GM10248 (cell line): ENCODE results near the gene PPL.

ENCODE experiments used
- CTCF ChIA-PET: fragments of 300-600 bp; sonication (Branson Sonifier 250); formaldehyde crosslinking; extraction: SDS; loops from one replicate; lab custom pipeline; 2021; ENCODE audit warnings: antibody characterized with exemption; lab: Yijun Ruan, JAX
- POLR2A ChIA-PET: fragments of 350-650 bp; sonication (Branson Sonifier 250); formaldehyde crosslinking; extraction: SDS; loops from one replicate; lab custom pipeline; 2020; ENCODE audit warnings: antibody characterized with exemption; lab: Yijun Ruan, JAX
- DNase-seq: peaks from one replicate; pipeline ENCODE4 v3.0.0; 2012; ENCODE audit errors: extremely low spot score
- TF ChIP-seq, protein P1 (sequence below): IDR thresholded peaks from 2 replicates; pipeline ENCODE4 v1.5.1; 2012; ENCODE audit warnings: mild to moderate bottlenecking, low read depth; ENCODE audit errors: extremely low read depth, missing control alignments, control extremely low read depth

Gene PPL

DNA sequence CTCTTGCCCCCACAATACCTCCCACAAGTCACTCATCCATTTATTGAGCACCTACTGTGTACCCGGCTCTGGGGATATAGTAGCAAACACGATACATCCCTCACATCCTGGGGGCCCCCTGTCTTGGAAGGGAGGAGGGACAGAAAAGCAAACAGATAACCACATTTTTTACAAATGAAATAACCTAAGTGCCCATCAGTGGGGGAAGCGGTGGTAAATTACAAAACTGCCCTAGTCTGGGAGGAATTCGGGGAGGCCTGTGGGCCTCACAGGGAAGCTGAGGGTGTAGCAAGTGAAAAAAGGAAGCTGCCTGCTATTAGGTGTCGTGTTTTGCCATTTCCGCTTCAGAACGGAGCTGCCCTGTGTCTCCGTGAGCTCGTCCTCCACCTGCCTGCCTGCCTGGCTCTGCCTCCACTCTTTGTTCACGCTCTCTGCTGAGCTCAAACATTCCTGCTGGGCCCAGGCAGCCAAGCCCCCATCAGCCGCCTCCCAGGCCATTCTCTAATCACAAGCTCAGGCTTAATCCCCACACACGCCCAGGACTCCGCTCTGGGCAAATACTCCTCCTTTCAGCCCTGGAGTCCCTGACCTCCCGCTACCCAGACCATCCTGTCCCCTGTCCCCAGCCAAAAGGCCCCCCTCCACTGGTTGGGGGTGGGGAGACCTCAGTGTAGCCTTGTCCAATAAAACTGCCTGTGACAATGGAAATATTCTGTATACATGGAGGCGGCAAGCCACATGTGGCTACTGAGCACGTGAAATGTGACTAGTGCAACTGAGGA lies 11.0 kb upstream of the PPL start:
- TF ChIP-seq, protein P1, sequence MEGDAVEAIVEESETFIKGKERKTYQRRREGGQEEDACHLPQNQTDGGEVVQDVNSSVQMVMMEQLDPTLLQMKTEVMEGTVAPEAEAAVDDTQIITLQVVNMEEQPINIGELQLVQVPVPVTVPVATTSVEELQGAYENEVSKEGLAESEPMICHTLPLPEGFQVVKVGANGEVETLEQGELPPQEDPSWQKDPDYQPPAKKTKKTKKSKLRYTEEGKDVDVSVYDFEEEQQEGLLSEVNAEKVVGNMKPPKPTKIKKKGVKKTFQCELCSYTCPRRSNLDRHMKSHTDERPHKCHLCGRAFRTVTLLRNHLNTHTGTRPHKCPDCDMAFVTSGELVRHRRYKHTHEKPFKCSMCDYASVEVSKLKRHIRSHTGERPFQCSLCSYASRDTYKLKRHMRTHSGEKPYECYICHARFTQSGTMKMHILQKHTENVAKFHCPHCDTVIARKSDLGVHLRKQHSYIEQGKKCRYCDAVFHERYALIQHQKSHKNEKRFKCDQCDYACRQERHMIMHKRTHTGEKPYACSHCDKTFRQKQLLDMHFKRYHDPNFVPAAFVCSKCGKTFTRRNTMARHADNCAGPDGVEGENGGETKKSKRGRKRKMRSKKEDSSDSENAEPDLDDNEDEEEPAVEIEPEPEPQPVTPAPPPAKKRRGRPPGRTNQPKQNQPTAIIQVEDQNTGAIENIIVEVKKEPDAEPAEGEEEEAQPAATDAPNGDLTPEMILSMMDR = no peak
- DNase-seq = no peak
- CTCF ChIA-PET = no interaction called here
- POLR2A ChIA-PET = no interaction called here

DNA sequence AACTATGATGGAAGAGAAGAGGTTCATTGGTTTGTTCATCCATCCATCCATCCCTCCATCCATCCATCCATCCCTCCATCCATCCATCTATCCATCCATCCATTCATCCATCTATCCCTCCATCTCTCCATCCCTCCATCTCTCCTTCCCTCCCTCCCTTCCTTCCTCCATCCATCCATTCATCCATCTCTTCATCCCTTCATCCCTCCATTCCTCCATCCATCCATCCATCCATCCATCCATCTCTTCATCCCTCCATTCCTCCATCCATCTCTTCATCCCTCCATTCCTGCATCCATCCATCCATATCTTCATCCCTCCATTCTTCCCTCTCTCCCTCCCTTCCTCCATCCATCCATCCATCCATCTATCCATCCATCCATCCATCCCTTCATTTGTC lies 10.0 kb upstream of the PPL start:
- ChIA-PET CTCF (no interaction called here), POLR2A (no interaction called here)
- TF ChIP-seq, protein P1 = no peak
- no peak for DNase-seq

DNA sequence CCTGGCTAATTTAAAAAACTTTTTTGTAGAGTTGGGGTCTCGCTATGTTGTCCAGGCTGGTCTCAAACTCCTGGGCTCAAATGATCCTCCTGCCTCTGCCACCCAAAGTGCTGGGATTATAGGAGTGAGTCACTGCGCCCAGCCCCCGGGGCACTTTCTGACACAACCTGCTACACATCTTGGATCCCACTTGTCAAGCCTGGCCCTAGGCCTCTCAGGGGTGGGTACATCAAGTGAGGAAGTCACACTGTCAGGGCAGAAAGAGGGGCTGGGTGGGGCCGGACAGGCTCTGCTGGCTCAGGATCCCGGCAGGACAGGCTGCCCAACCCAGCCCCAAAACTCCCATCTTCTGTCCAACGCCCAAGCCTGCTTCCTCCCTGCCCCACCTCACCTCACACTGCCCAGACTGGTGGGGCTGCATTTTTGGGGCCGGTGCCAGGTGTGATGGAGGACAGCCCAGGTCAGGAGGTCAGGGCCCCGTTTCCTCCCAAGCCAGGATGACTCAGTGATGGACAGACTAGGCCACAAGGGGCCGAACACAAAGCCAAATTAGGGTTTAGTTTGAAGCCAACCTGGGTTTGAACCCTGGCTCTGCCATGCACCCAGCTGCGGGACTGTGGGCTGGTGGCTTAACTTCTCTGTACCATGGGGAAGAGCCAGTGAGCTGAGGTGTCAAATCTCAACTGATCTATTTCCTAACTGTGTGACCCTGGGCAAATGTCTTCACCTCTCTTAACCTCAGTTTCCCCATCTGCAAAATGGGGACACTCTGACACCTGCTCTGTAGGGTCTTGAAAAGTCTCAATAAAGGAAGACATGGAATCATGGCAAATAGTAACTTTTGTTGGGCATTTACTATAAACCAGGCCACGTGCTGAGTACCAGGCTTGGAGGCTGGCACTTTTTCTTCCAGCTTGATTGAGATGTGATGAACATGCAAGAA lies 8.9 kb upstream of the PPL start:
- CTCF ChIA-PET = interaction anchor here (0.8 kb wide), 1 partner anchor 10 kb away, joined by 3 read pairs; no protein-coding TSS in a partner anchor
- no peak for DNase-seq
- TF ChIP-seq, protein P1 = no peak
- POLR2A ChIA-PET = no interaction called here

DNA sequence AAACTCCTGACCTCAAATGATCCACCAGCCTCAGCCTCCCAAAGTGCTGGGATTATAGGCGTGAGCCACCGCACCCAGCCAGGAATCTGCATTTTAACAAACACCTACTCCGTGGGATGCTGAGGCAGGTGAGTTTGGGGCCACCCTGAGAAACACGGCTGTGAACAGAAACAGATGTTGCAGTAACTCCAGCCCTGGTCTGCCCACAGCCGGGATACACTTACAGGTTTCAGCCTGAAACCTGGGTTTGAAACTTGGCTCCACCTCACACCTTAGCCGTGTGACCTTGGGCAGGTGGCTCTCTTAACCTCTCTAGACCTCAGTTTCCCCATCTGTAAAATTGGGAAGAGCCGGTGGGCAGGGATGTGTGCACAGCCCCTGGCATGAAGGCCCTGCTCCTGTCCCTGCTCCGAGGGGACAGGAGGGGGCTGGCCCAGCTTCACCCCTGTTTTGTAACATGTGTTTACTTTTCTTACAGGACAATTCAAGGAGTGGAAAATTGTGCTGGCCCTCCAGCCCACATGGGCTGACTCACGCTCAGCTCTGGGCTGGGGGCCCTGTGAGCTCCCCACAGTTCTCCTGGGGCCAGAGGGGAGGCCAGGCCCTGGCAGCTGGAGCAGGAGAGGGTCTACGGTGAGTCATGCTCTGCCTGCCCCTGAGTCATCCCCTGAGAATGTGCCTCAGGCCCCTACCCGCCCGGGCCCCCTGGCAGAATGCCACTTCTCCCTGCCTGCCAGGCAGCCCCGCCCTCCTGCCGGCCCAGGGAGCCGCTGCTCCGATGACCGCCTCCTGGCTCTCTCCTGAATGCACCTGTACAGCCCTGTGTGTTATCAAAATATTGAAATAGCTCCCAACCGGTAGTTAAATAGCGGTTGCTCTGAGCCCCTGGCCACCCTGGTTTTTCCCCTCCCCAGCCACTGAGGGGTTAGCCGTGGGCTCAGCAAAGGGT lies 7.7 kb upstream of the PPL start:
- DNase-seq = no peak
- TF ChIP-seq, protein P1 = no peak
- POLR2A ChIA-PET = no interaction called here
- CTCF ChIA-PET = interaction anchor here (0.9 kb wide), 1 partner anchor 12 kb away, joined by 3 read pairs; no protein-coding TSS in a partner anchor

DNA sequence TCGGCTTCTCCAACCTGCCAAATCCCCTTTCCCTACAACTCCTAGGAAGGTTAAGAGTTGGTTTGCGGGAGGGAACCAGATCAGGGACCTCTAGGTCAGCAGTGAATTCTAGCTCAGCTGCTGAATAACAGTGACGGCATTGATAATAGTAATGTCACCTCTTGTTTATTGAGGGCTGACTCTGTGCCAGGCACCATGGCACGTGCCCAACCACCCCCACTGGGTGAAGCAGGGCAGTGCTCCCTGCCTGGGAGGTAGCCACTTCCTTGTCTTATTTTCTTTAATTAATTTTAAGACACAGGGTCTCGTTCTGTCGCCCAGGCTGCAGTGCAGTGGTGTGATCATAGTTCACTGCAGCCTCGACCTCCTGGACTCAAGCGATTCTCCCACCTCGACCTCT lies 5.5 kb upstream of the PPL start:
- POLR2A ChIA-PET = interaction anchor here (0.6 kb wide), 1 partner anchor 104 kb away, joined by 3 read pairs; no protein-coding TSS in a partner anchor
- TF ChIP-seq, protein P1 = no peak
- no peak for DNase-seq
- CTCF ChIA-PET = interaction anchor here (1.2 kb wide), 1 partner anchor 11 kb away, joined by 3 read pairs; no protein-coding TSS in a partner anchor
